GM12878 (cell line): Measurements from ENCODE around the gene EPHA4. TPM values are rescaled to one million over a fixed set of nuclear protein-coding genes. Genes with fewer than 3 reads are reported as not detected.

Experiments used
- ATAC-seq: fragments of 200-7000 bp; cut with Tn5 transposase; 3 replicates; pipeline ENCODE4 v1.9.1; 2020; ENCODE audit warnings: mild to moderate bottlenecking, moderate library complexity
- BruUV-seq: library from RNA; stranded (reverse); fragments of 400-500 nt; replicated peaks from 2 replicates; lab custom pipeline; 2021; lab: Mats Ljungman, UMichigan
- CTCF ChIA-PET: fragments of 300-600 bp; sonication (Branson Sonifier 250); formaldehyde crosslinking; extraction: SDS; loops from one replicate; lab custom pipeline; 2021; ENCODE audit warnings: inconsistent platforms; lab: Yijun Ruan, JAX
- POLR2A ChIA-PET: fragments of 350-600 bp; formaldehyde crosslinking; extraction: SDS; loops from one replicate; lab custom pipeline; 2021; ENCODE audit warnings: inconsistent platforms; lab: Charles Lee
- RAD21 ChIA-PET: fragments of 300-600 bp; sonication (Branson Sonifier 250); formaldehyde crosslinking; loops from one replicate; lab custom pipeline; 2023; ENCODE audit warnings: antibody characterized with exemption; ENCODE audit not compliant: unreplicated experiment; lab: Charles Lee
- SMC1A ChIA-PET: fragments of 300-600 bp; sonication (Branson Sonifier 250); formaldehyde crosslinking; loops from one replicate; lab custom pipeline; 2023; ENCODE audit not compliant: unreplicated experiment, uncharacterized antibody; lab: Charles Lee
- DNase-seq: peaks from one replicate; pipeline ENCODE4 v3.0.0-alpha.2; 2011; ENCODE audit warnings: low read depth, low spot score
- FAIRE-seq: peaks from 3 replicates; lab custom pipeline; 2011; peaks lifted over from hg19 to GRCh38; lab: Jason Lieb, UNC
- H2AFZ ChIP-seq: 2 replicates; pipeline ENCODE4 v1.6.0; 2011; ENCODE audit warnings: low read depth, low read length, control low read depth; ENCODE audit not compliant: control insufficient read depth
- H3K27ac ChIP-seq: 2 replicates; pipeline ENCODE4 v1.5.1; 2011; ENCODE audit warnings: control low read depth; ENCODE audit not compliant: control insufficient read depth, insufficient read depth
- H3K27me3 ChIP-seq, 2 experiments: replicated peaks in 1 of 2; 2 replicates each; pipeline versions ENCODE4 v1.6.0 to v1.6.1; 2011; ENCODE audit warnings: low read length in 1 of 2; ENCODE audit not compliant: control insufficient read depth in 2 of 2, insufficient read depth in 2 of 2
- H3K36me3 ChIP-seq, 2 experiments: 2 replicates each; pipeline ENCODE4 v1.5.1; 2011; ENCODE audit warnings: low read length in 1 of 2; ENCODE audit not compliant: control insufficient read depth in 2 of 2, insufficient read depth in 2 of 2
- H3K4me1 ChIP-seq: 2 replicates; pipeline ENCODE4 v1.6.1; 2011; ENCODE audit warnings: mild to moderate bottlenecking, low read length, moderate library complexity, mixed read lengths; ENCODE audit not compliant: control insufficient read depth, insufficient read depth
- H3K4me2 ChIP-seq: 2 replicates; pipeline ENCODE4 v1.6.0; 2011; ENCODE audit warnings: control low read depth; ENCODE audit not compliant: control insufficient read depth, insufficient read depth
- H3K4me3 ChIP-seq: fragments of 200-600 bp; sonication (generic); 2 replicates; pipeline ENCODE4 v1.5.1; 2016
- H3K79me2 ChIP-seq: 2 replicates; pipeline ENCODE4 v1.6.0; 2011; ENCODE audit warnings: low read length; ENCODE audit not compliant: control insufficient read depth, insufficient read depth
- H3K9ac ChIP-seq: 2 replicates; pipeline ENCODE4 v1.8.0; 2011; ENCODE audit warnings: low read length, control low read depth, mixed read lengths; ENCODE audit not compliant: control insufficient read depth, insufficient read depth
- H3K9me3 ChIP-seq: replicated peaks from 3 replicates; pipeline ENCODE4 v1.5.1; 2011; ENCODE audit warnings: mild to moderate bottlenecking, low read length; ENCODE audit not compliant: control insufficient read depth, insufficient read depth
- H4K20me1 ChIP-seq: 2 replicates; pipeline ENCODE4 v1.6.0; 2011; ENCODE audit not compliant: control insufficient read depth, insufficient read depth
- ASH2L ChIP-seq: fragments of 300-600, 200-600 bp; sonication (generic); IDR thresholded peaks from 2 replicates; pipeline ENCODE4 v1.6.1; 2017; ENCODE audit warnings: low read depth, mild to moderate bottlenecking, borderline replicate concordance
- CHD2 ChIP-seq: IDR thresholded peaks from 2 replicates; pipeline ENCODE4 v1.6.1; 2011; ENCODE audit warnings: low read depth, low read length, improper control_type of control experiment, borderline replicate concordance
- FOXM1 ChIP-seq: IDR thresholded peaks from 2 replicates; pipeline ENCODE4 v1.6.1; 2012; ENCODE audit warnings: low read depth, mild to moderate bottlenecking, inconsistent platforms, low read length, moderate library complexity
- HDAC2 ChIP-seq: fragments of 200-600 bp; sonication (generic); IDR thresholded peaks from 2 replicates; pipeline ENCODE4 v1.6.1; 2017
- IRF4 ChIP-seq: IDR thresholded peaks from 2 replicates; pipeline ENCODE4 v1.6.1; 2011; ENCODE audit warnings: low read depth, low read length
- PML ChIP-seq: IDR thresholded peaks from 2 replicates; pipeline ENCODE4 v1.6.1; 2012; ENCODE audit warnings: low read length, inconsistent platforms
- RCOR1 ChIP-seq: conservative IDR thresholded peaks from 2 replicates; pipeline ENCODE4 v1.6.1; 2012; ENCODE audit warnings: low read depth, low read length, improper control_type of control experiment
- TCF7 ChIP-seq: IDR thresholded peaks from 2 replicates; pipeline ENCODE4 v1.6.1; 2014; ENCODE audit warnings: antibody characterized with exemption, borderline replicate concordance
- WGBS: methylation state at CpG from one replicate; pipeline ENCODE4 v1.1.6; 2016; ENCODE audit warnings: low lambda C conversion rate; ENCODE audit not compliant: insufficient replicate concordance, insufficient coverage; ENCODE audit errors: missing lambda C conversion rate; 5-methylcytosine and 5-hydroxymethylcytosine counted together
- in situ Hi-C: fragments of 300-500 bp; cut with MboI; formaldehyde crosslinking; loops from 9 replicates; pipeline ENCODE4 v1.14.3; 2018; ENCODE audit warnings: mixed read lengths
- intact Hi-C: fragments of 100-400 bp; cut with micrococcal nuclease; formaldehyde crosslinking; loops from one replicate; pipeline ENCODE4 v1.14.2; 2022; ENCODE audit not compliant: unreplicated experiment
- polyA plus RNA-seq, 11 experiments: library from polyadenylated mRNA; depleted of rRNA in 4 of 11; unstranded in 6 of 11; stranded (reverse) in 5 of 11; fragments of >200 nt; fragmentation: Nextera tagmentation in 4 of 11; fragmentation: Illumina TruSeq in 1 of 11; extraction: Ambion mirVana in 4 of 11; extraction: Trizol in 1 of 11; gene quantifications; 1 replicate in 1 of 11; 2 replicates in 10 of 11; pipeline versions ENCODE4 v1.2.1 to v1.2.3, GENCODE V29; 2011 to 2016; ENCODE audit warnings: inconsistent platforms in 2 of 11, missing spikeins in 2 of 11, low read depth in 1 of 11
- total RNA-seq, 4 experiments: library from RNA; depleted of rRNA in 3 of 4; stranded (reverse); fragments of >200 nt in 3 of 4; fragmentation: Illumina TruSeq in 1 of 4; extraction: Trizol in 1 of 4; gene quantifications; 2 replicates each; pipeline versions ENCODE4 v1.2.1 to v1.2.3, GENCODE V29; 2013 to 2021
- TF ChIP-seq, protein P1 (sequence below): fragments of 150-350 bp; IDR thresholded peaks from 2 replicates; pipeline ENCODE4 v1.6.1; 2016; ENCODE audit warnings: low read depth, low read length
- TF ChIP-seq, protein P2 (sequence below), 3 experiments: IDR thresholded peaks in 2 of 3; conservative IDR thresholded peaks in 1 of 3; 2 replicates each; pipeline ENCODE4 v1.5.1; 2011; ENCODE audit warnings: low read depth in 3 of 3, low read length in 3 of 3, mild to moderate bottlenecking in 3 of 3, control low read depth in 2 of 3, moderate library complexity in 2 of 3, inconsistent platforms in 1 of 3, mixed read lengths in 1 of 3; ENCODE audit not compliant: control insufficient read depth in 2 of 3, insufficient read depth in 1 of 3; ENCODE audit errors: extremely low read depth in 1 of 3
- TF ChIP-seq, protein P3 (sequence below): fragments of 450-650 bp; IDR thresholded peaks from 2 replicates; pipeline ENCODE4 v1.6.1; 2017; ENCODE audit warnings: low read depth, mild to moderate bottlenecking, moderate library complexity
- TF ChIP-seq, protein P4 (sequence below): fragments of 450-650 bp; IDR thresholded peaks from 2 replicates; pipeline ENCODE4 v1.6.1; 2016; ENCODE audit warnings: mild to moderate bottlenecking

EPHA4 gene
- total and polyA plus RNA-seq, 10 of the 15 experiments (the other 5 are each of a cell fraction or from before 2014, with no cell fraction given): 0.06 to 1.5 (median 0.33) TPM; not detected in 1

DNA sequence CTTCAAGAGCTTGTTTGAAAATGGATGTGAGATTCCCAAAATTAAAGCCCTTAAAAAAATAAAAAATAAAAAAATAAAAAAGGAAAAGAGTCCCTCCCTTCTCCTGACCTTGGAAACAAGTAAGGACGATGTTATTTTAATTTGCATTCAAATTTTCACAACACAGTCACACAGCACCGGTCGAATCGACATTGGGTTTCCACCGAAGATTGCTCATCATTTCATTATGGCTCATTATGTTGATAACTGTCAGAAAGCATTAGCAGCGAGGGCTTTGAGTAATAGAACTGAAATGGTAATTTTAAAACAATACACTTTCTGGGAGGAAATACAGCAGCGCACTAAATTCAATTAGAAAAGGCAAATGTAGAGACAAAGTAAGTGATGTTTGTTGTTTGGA, 78.7 kb downstream of the EPHA4 start:
- in situ Hi-C loops (no loop called here), intact Hi-C loops (no loop called here)
- Histone ChIP-seq H4K20me1 (no peaks in the 10 kb centered on the region), H3K27ac (no peak overlapping the region), H2AFZ (no peak overlapping the region), H3K4me2 (no peak overlapping the region), H3K9me3 (no peaks in the 10 kb centered on the region), H3K36me3 (no peaks in the 10 kb centered on the region), H3K4me3 (no peak overlapping the region), H3K27me3 (no peaks in the 10 kb centered on the region), H3K79me2 (no peaks in the 10 kb centered on the region), H3K9ac (no peak overlapping the region), H3K4me1 (no peaks in the 10 kb centered on the region)
- no peak for DNase-seq
- ChIA-PET SMC1A (interaction anchor here (1.6 kb wide), 1 partner anchor 10 kb away, joined by 4 read pairs; no protein-coding TSS in a partner anchor), POLR2A (no interaction called here), RAD21 (no interaction called here), CTCF (interaction anchor here (0.7 kb wide), 1 partner anchor 1653 kb away, joined by 3 read pairs; no protein-coding TSS in a partner anchor)
- no peak for FAIRE-seq
- TF ChIP-seq, protein P1, sequence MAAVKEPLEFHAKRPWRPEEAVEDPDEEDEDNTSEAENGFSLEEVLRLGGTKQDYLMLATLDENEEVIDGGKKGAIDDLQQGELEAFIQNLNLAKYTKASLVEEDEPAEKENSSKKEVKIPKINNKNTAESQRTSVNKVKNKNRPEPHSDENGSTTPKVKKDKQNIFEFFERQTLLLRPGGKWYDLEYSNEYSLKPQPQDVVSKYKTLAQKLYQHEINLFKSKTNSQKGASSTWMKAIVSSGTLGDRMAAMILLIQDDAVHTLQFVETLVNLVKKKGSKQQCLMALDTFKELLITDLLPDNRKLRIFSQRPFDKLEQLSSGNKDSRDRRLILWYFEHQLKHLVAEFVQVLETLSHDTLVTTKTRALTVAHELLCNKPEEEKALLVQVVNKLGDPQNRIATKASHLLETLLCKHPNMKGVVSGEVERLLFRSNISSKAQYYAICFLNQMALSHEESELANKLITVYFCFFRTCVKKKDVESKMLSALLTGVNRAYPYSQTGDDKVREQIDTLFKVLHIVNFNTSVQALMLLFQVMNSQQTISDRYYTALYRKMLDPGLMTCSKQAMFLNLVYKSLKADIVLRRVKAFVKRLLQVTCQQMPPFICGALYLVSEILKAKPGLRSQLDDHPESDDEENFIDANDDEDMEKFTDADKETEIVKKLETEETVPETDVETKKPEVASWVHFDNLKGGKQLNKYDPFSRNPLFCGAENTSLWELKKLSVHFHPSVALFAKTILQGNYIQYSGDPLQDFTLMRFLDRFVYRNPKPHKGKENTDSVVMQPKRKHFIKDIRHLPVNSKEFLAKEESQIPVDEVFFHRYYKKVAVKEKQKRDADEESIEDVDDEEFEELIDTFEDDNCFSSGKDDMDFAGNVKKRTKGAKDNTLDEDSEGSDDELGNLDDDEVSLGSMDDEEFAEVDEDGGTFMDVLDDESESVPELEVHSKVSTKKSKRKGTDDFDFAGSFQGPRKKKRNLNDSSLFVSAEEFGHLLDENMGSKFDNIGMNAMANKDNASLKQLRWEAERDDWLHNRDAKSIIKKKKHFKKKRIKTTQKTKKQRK: no peak
- TF ChIP-seq TCF7: no peak
- TF ChIP-seq FOXM1: no peak
- TF ChIP-seq RCOR1: no peak
- TF ChIP-seq, protein P2, sequence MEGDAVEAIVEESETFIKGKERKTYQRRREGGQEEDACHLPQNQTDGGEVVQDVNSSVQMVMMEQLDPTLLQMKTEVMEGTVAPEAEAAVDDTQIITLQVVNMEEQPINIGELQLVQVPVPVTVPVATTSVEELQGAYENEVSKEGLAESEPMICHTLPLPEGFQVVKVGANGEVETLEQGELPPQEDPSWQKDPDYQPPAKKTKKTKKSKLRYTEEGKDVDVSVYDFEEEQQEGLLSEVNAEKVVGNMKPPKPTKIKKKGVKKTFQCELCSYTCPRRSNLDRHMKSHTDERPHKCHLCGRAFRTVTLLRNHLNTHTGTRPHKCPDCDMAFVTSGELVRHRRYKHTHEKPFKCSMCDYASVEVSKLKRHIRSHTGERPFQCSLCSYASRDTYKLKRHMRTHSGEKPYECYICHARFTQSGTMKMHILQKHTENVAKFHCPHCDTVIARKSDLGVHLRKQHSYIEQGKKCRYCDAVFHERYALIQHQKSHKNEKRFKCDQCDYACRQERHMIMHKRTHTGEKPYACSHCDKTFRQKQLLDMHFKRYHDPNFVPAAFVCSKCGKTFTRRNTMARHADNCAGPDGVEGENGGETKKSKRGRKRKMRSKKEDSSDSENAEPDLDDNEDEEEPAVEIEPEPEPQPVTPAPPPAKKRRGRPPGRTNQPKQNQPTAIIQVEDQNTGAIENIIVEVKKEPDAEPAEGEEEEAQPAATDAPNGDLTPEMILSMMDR (IDR thresholded peaks at IDR 0.05 in 2 of 3, conservative IDR thresholded peaks at IDR 0.05 in 1 of 3; ENCODE audit: control insufficient read depth in 2 of 3, extremely low read depth in 1 of 3, insufficient read depth in 1 of 3, low read depth in 3 of 3, low read length in 3 of 3): no peak
- TF ChIP-seq, protein P3, sequence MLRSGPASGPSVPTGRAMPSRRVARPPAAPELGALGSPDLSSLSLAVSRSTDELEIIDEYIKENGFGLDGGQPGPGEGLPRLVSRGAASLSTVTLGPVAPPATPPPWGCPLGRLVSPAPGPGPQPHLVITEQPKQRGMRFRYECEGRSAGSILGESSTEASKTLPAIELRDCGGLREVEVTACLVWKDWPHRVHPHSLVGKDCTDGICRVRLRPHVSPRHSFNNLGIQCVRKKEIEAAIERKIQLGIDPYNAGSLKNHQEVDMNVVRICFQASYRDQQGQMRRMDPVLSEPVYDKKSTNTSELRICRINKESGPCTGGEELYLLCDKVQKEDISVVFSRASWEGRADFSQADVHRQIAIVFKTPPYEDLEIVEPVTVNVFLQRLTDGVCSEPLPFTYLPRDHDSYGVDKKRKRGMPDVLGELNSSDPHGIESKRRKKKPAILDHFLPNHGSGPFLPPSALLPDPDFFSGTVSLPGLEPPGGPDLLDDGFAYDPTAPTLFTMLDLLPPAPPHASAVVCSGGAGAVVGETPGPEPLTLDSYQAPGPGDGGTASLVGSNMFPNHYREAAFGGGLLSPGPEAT: no peak
- no peak for TF ChIP-seq PML
- TF ChIP-seq CHD2: no peak
- TF ChIP-seq HDAC2: no peak
- no peak for TF ChIP-seq ASH2L
- TF ChIP-seq, protein P4, sequence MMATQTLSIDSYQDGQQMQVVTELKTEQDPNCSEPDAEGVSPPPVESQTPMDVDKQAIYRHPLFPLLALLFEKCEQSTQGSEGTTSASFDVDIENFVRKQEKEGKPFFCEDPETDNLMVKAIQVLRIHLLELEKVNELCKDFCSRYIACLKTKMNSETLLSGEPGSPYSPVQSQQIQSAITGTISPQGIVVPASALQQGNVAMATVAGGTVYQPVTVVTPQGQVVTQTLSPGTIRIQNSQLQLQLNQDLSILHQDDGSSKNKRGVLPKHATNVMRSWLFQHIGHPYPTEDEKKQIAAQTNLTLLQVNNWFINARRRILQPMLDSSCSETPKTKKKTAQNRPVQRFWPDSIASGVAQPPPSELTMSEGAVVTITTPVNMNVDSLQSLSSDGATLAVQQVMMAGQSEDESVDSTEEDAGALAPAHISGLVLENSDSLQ: no peak
- TF ChIP-seq IRF4: no peak
- ATAC-seq: no peak
- 28% methylated on average over 7 of the region's 7 CpGs for WGBS
- no TSS peak for BruUV-seq
